IMR-90 (cell line): ENCODE results near the gene TBX15. TPM values are rescaled to one million over a fixed set of nuclear protein-coding genes. Genes with fewer than 3 reads are reported as not detected.

ENCODE experiments used
- ATAC-seq: fragments of 200-7000 bp; cut with Tn5 transposase; 2 replicates; pipeline ENCODE4 v1.9.1; 2020; ENCODE audit warnings: low read depth, mild to moderate bottlenecking, moderate library complexity
- BruUV-seq: library from RNA; stranded (reverse); fragments of 400-500 nt; replicated peaks from 2 replicates; lab custom pipeline; 2021; lab: Mats Ljungman, UMichigan
- CTCF ChIA-PET: fragments of 300-600 bp; formaldehyde crosslinking; extraction: SDS; loops from one replicate; lab custom pipeline; 2021; ENCODE audit warnings: antibody characterized with exemption; lab: Yijun Ruan, JAX
- POLR2A ChIA-PET: fragments of 300-600 bp; sonication (Branson Sonifier 250); formaldehyde crosslinking; loops from one replicate; lab custom pipeline; 2022; ENCODE audit warnings: antibody characterized with exemption; ENCODE audit not compliant: unreplicated experiment; lab: Charles Lee
- DNase-seq: peaks from one replicate; pipeline ENCODE4 v3.0.0; 2013
- H2AFZ ChIP-seq: replicated peaks from 2 replicates; pipeline ENCODE3; 2013; ENCODE audit warnings: low read length, mild to moderate bottlenecking; ENCODE audit not compliant: poor library complexity
- H2AK5ac ChIP-seq: 2 replicates; pipeline ENCODE4 v1.6.1; 2013; ENCODE audit warnings: low read depth, low read length, inconsistent platforms
- H2AK9ac ChIP-seq: replicated peaks from 2 replicates; pipeline ENCODE3; 2013; ENCODE audit warnings: mild to moderate bottlenecking, low read depth, low read length, moderate library complexity; ENCODE audit not compliant: poor library complexity
- H2BK120ac ChIP-seq: 2 replicates; pipeline ENCODE4 v1.6.1; 2013; ENCODE audit warnings: low read depth, low read length, inconsistent platforms
- H2BK15ac ChIP-seq: 3 replicates; pipeline ENCODE4 v1.6.1; 2013; ENCODE audit warnings: low read depth, low read length, inconsistent platforms
- H2BK20ac ChIP-seq: 2 replicates; pipeline ENCODE4 v1.6.1; 2013; ENCODE audit warnings: low read depth, mild to moderate bottlenecking, inconsistent platforms, low read length, moderate library complexity
- H2BK5ac ChIP-seq: 2 replicates; pipeline ENCODE4 v1.6.1; 2013; ENCODE audit warnings: mild to moderate bottlenecking, low read depth, low read length, inconsistent platforms; ENCODE audit not compliant: poor library complexity, severe bottlenecking
- H3K14ac ChIP-seq: replicated peaks from 2 replicates; pipeline ENCODE4 v1.6.1; 2013; ENCODE audit warnings: low read depth, low read length, inconsistent platforms
- H3K18ac ChIP-seq: 2 replicates; pipeline ENCODE4 v1.6.1; 2013; ENCODE audit warnings: low read depth, low read length, control low read depth
- H3K23ac ChIP-seq: 2 replicates; pipeline ENCODE4 v1.6.1; 2013; ENCODE audit warnings: low read depth, low read length, inconsistent platforms
- H3K27ac ChIP-seq: 2 replicates; pipeline ENCODE4 v1.5.1; 2013; ENCODE audit warnings: mild to moderate bottlenecking, control low read depth, low read length; ENCODE audit not compliant: insufficient read depth
- H3K27me3 ChIP-seq: 2 replicates; pipeline ENCODE4 v1.6.1; 2013; ENCODE audit warnings: low read length; ENCODE audit not compliant: control insufficient read depth, insufficient read depth
- H3K36me3 ChIP-seq: 2 replicates; pipeline ENCODE4 v1.6.1; 2013; ENCODE audit warnings: low read length, mixed read lengths; ENCODE audit not compliant: control insufficient read depth, insufficient read depth
- H3K4ac ChIP-seq: 2 replicates; pipeline ENCODE4 v1.6.1; 2013; ENCODE audit warnings: low read depth, low read length, inconsistent platforms
- H3K4me1 ChIP-seq: 2 replicates; pipeline ENCODE4 v1.6.1; 2013; ENCODE audit warnings: low read length, mixed read lengths; ENCODE audit not compliant: control insufficient read depth, insufficient read depth
- H3K4me2 ChIP-seq: 2 replicates; pipeline ENCODE4 v1.6.1; 2013; ENCODE audit warnings: low read depth, mild to moderate bottlenecking, control low read depth, low read length, moderate library complexity
- H3K4me3 ChIP-seq: 2 replicates; pipeline ENCODE4 v1.5.1; 2013; ENCODE audit warnings: low read depth, mild to moderate bottlenecking, control low read depth, low read length, moderate library complexity; ENCODE audit not compliant: insufficient read depth
- H3K56ac ChIP-seq: 2 replicates; pipeline ENCODE4 v1.6.1; 2013; ENCODE audit warnings: low read length, inconsistent platforms; ENCODE audit not compliant: insufficient read depth; ENCODE audit errors: extremely low read depth
- H3K79me1 ChIP-seq, 2 experiments: 2 replicates each; pipeline ENCODE4 v1.6.1; 2013; ENCODE audit warnings: low read length in 2 of 2, inconsistent platforms in 1 of 2, low read depth in 1 of 2
- H3K9ac ChIP-seq: 2 replicates; pipeline ENCODE4 v1.6.1; 2013; ENCODE audit warnings: low read depth, low read length, control low read depth
- H3K9me1 ChIP-seq: 2 replicates; pipeline ENCODE4 v1.6.1; 2013; ENCODE audit warnings: low read length, inconsistent platforms; ENCODE audit not compliant: insufficient read depth
- H3K9me3 ChIP-seq: 2 replicates; pipeline ENCODE4 v1.6.1; 2013; ENCODE audit warnings: low read length; ENCODE audit not compliant: control insufficient read depth, insufficient read depth
- H4K20me1 ChIP-seq: 2 replicates; pipeline ENCODE4 v1.6.1; 2013; ENCODE audit warnings: low read length, inconsistent platforms; ENCODE audit not compliant: insufficient read depth
- H4K5ac ChIP-seq: 2 replicates; pipeline ENCODE4 v1.6.1; 2013; ENCODE audit warnings: mild to moderate bottlenecking, low read depth, low read length, control low read depth
- H4K8ac ChIP-seq, 2 experiments: 2 replicates each; pipeline ENCODE4 v1.6.1; 2013; ENCODE audit warnings: low read depth in 2 of 2, low read length in 2 of 2, control low read depth in 1 of 2, inconsistent platforms in 1 of 2
- H4K91ac ChIP-seq: 2 replicates; pipeline ENCODE4 v1.6.1; 2013; ENCODE audit warnings: low read depth, low read length, inconsistent platforms; ENCODE audit not compliant: insufficient read depth
- BHLHE40 ChIP-seq: fragments of 150-350 bp; IDR thresholded peaks from 2 replicates; pipeline ENCODE4 v1.6.1; 2016; ENCODE audit warnings: mild to moderate bottlenecking, low read depth, low read length
- CHD1 ChIP-seq: IDR thresholded peaks from 2 replicates; pipeline ENCODE4 v1.6.1; 2012; ENCODE audit warnings: low read depth, low read length, improper control_type of control experiment
- MAFK ChIP-seq: IDR thresholded peaks from 2 replicates; pipeline ENCODE4 v1.6.1; 2012; ENCODE audit warnings: low read depth, low read length, improper control_type of control experiment
- RFX5 ChIP-seq: IDR thresholded peaks from 2 replicates; pipeline ENCODE4 v1.8.0; 2012; ENCODE audit warnings: low read depth, mild to moderate bottlenecking, low read length, moderate library complexity
- SMC3 ChIP-seq: fragments of 150-350 bp; IDR thresholded peaks from 2 replicates; pipeline ENCODE4 v1.6.1; 2016; ENCODE audit warnings: low read depth, mild to moderate bottlenecking, antibody characterized with exemption, low read length, moderate library complexity
- WGBS, 2 experiments: methylation state at CpG; one replicate each; pipeline versions ENCODE4 v1.1.5 to v1.1.7; 2013; ENCODE audit warnings: missing lambda C conversion rate in 2 of 2; ENCODE audit not compliant: insufficient read length in 1 of 2; ENCODE audit errors: extremely low coverage in 2 of 2; 5-methylcytosine and 5-hydroxymethylcytosine counted together
- dilution Hi-C: fragments of 300-500 bp; cut with HindIII; formaldehyde crosslinking; loops from one replicate; pipeline ENCODE4 v1.14.3; 2018; ENCODE audit warnings: low sequenced_read_pairs; ENCODE audit not compliant: unreplicated experiment
- in situ Hi-C: fragments of 300-500 bp; cut with MboI; formaldehyde crosslinking; loops from 3 replicates; pipeline ENCODE4 v1.14.3; 2019; ENCODE audit warnings: low sequenced_read_pairs, inconsistent platforms, mixed read lengths
- intact Hi-C: fragments of 100-400 bp; cut with micrococcal nuclease; formaldehyde crosslinking; loops from 2 replicates; pipeline ENCODE4 v1.10.0; 2022
- polyA plus RNA-seq, 3 experiments: library from polyadenylated mRNA; depleted of rRNA; stranded (reverse); fragments of >200 nt; gene quantifications; 2 replicates each; pipeline ENCODE4 v1.2.3, GENCODE V29; 2012; ENCODE audit warnings: low replicate concordance in 1 of 3
- total RNA-seq: library from RNA; depleted of rRNA; stranded (reverse); fragments of >200 nt; gene quantifications from 2 replicates; pipeline ENCODE4 v1.2.3, GENCODE V29; 2012
- TF ChIP-seq, protein P1 (sequence below): conservative IDR thresholded peaks from 2 replicates; pipeline ENCODE4 v1.5.1; 2012; ENCODE audit warnings: mild to moderate bottlenecking, low read depth, low read length, improper control_type of control experiment

The TBX15 gene
- total and polyA plus RNA-seq, 2 of the 4 experiments (the other 2 are of a cell fraction): not detected

DNA sequence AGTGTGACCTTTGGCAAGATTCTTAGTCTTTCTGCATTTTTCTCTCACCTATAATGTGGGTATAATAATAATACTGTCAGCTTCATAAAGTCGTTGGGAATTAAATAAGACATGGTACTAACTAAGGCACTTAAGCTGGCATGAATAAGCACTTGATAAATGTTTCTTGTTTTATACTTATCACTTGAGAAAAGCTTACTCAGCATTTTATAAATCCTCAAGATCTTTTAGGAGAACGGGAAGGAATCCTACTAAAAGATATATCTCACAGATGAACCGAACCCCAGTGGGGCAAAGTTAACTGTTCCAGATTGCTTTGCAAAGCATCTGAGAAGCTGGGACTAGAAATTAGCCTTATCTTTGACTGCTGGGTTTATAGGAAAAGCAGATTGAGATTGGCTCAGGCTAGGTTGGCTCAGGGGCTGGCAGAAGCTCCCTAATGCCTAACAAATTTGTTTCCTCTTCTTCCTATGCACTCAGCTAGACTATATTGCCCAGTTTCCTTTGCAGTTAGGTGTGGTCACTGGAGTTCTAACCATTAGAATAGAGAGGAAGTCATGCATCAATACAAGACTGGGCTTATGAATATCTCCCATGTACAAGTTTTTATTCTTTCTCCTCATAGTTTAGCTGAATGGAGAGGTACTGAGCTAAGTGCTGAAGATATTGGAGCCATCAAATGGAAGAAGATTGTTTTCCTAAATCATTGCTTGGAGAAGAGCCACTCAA lies 110.3 kb downstream of the TBX15 start:
- H3K27ac ChIP-seq: no peak overlapping the region
- no peak overlapping the region for H2BK5ac ChIP-seq
- H2AK9ac ChIP-seq: no peak overlapping the region
- no peaks in the 10 kb centered on the region for H4K20me1 ChIP-seq
- dilution Hi-C loops (no loop called here), in situ Hi-C loops (no loop called here), intact Hi-C loops (no loop called here)
- no peak overlapping the region for H3K56ac ChIP-seq
- no peak overlapping the region for H3K4me3 ChIP-seq
- H2BK15ac ChIP-seq: no peak overlapping the region
- no peak overlapping the region for H4K8ac ChIP-seq
- ChIA-PET CTCF (no interaction called here), POLR2A (no interaction called here)
- H3K4me1 ChIP-seq: no peaks in the 10 kb centered on the region
- no peaks in the 10 kb centered on the region for H3K79me1 ChIP-seq
- no peaks in the 10 kb centered on the region for H3K9me3 ChIP-seq
- H3K4ac ChIP-seq: no peak overlapping the region
- no peak overlapping the region for H2AFZ ChIP-seq
- no peak overlapping the region for H3K4me2 ChIP-seq
- no peaks in the 10 kb centered on the region for H3K27me3 ChIP-seq
- DNase-seq (no peak), ATAC-seq (no peak)
- no peak overlapping the region for H3K18ac ChIP-seq
- no peak overlapping the region for H4K5ac ChIP-seq
- H2BK120ac ChIP-seq: no peak overlapping the region
- no peak overlapping the region for H3K23ac ChIP-seq
- H2BK20ac ChIP-seq: no peak overlapping the region
- no peaks in the 10 kb centered on the region for H3K36me3 ChIP-seq
- no peak overlapping the region for H3K9ac ChIP-seq
- BruUV-seq: no TSS peak
- no peak overlapping the region for H2AK5ac ChIP-seq
- H3K14ac ChIP-seq: no peak overlapping the region
- no peak overlapping the region for H4K91ac ChIP-seq
- no peak for TF ChIP-seq CHD1
- TF ChIP-seq BHLHE40: no peak
- TF ChIP-seq RFX5: no peak
- no peak for TF ChIP-seq SMC3
- peak; percentile 99 for TF ChIP-seq MAFK
- TF ChIP-seq, protein P1, sequence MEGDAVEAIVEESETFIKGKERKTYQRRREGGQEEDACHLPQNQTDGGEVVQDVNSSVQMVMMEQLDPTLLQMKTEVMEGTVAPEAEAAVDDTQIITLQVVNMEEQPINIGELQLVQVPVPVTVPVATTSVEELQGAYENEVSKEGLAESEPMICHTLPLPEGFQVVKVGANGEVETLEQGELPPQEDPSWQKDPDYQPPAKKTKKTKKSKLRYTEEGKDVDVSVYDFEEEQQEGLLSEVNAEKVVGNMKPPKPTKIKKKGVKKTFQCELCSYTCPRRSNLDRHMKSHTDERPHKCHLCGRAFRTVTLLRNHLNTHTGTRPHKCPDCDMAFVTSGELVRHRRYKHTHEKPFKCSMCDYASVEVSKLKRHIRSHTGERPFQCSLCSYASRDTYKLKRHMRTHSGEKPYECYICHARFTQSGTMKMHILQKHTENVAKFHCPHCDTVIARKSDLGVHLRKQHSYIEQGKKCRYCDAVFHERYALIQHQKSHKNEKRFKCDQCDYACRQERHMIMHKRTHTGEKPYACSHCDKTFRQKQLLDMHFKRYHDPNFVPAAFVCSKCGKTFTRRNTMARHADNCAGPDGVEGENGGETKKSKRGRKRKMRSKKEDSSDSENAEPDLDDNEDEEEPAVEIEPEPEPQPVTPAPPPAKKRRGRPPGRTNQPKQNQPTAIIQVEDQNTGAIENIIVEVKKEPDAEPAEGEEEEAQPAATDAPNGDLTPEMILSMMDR: no peak
- H3K9me1 ChIP-seq: no peaks in the 10 kb centered on the region
- WGBS, 2 experiments: no CpG with 5 or more reads among the region's 3 CpGs
